GM06990 (cell line): ENCODE measurements around the gene CELSR3.

ENCODE experiments used
- DNase-seq: peaks from one replicate; pipeline ENCODE4 v3.0.0-alpha.2; 2011; ENCODE audit not compliant: insufficient read length; ENCODE audit errors: extremely low read depth
- H3K27me3 ChIP-seq: replicated peaks from 2 replicates; pipeline ENCODE4 v1.6.0; 2011; ENCODE audit warnings: low read length; ENCODE audit not compliant: control insufficient read depth, insufficient read depth
- H3K36me3 ChIP-seq: 2 replicates; pipeline ENCODE4 v1.5.1; 2011; ENCODE audit warnings: low read length; ENCODE audit not compliant: control insufficient read depth, insufficient read depth
- H3K4me3 ChIP-seq: replicated peaks from 2 replicates; pipeline ENCODE4 v1.5.1; 2011; ENCODE audit warnings: low read depth, mild to moderate bottlenecking, control low read depth, low read length
- TF ChIP-seq, protein P1 (sequence below): IDR thresholded peaks from 2 replicates; pipeline ENCODE4 v1.5.1; 2011; ENCODE audit warnings: low read length, control low read depth, mild to moderate bottlenecking, inconsistent platforms; ENCODE audit not compliant: insufficient read depth, poor library complexity, severe bottlenecking

CELSR3 gene

GRCh38 chr3:48612309-48612708 lies 50.4 kb downstream of the CELSR3 start:
- Histone ChIP-seq H3K27me3 (no peaks in the 10 kb centered on the region), H3K36me3 (no peaks in the 10 kb centered on the region; the same call in 1 of the 2 replicates), H3K4me3 (no peak overlapping the region)
- DNase-seq: no peak
- TF ChIP-seq, protein P1, sequence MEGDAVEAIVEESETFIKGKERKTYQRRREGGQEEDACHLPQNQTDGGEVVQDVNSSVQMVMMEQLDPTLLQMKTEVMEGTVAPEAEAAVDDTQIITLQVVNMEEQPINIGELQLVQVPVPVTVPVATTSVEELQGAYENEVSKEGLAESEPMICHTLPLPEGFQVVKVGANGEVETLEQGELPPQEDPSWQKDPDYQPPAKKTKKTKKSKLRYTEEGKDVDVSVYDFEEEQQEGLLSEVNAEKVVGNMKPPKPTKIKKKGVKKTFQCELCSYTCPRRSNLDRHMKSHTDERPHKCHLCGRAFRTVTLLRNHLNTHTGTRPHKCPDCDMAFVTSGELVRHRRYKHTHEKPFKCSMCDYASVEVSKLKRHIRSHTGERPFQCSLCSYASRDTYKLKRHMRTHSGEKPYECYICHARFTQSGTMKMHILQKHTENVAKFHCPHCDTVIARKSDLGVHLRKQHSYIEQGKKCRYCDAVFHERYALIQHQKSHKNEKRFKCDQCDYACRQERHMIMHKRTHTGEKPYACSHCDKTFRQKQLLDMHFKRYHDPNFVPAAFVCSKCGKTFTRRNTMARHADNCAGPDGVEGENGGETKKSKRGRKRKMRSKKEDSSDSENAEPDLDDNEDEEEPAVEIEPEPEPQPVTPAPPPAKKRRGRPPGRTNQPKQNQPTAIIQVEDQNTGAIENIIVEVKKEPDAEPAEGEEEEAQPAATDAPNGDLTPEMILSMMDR: no peak

GRCh38 chr3:48609088-48610005 lies 53.3 kb downstream of the CELSR3 start, which contains the start of gene UQCRC1:
UQCRC1 (minus strand) TSS chr3:48609646; CDS start chr3:48609620, 26 bp downstream.
- H3K27me3 ChIP-seq: no peaks in the 10 kb centered on the region
- DNase-seq: peak; percentile 97
- TF ChIP-seq, protein P1: peak; percentile 70

GRCh38 chr3:48607519-48607918 lies 55.2 kb downstream of the CELSR3 start:
- H3K36me3 ChIP-seq: peaks cover 30% of the 10 kb centered on the region
- no peak overlapping the region for H3K4me3 ChIP-seq
- no peaks in the 10 kb centered on the region for H3K27me3 ChIP-seq
- TF ChIP-seq, protein P1: no peak
- no peak for DNase-seq

More at GRCh38 chr3:48609088-48610005, 53.3 kb downstream of the CELSR3 start, which contains the start of gene UQCRC1:
- Histone ChIP-seq H3K4me3 (peak within 1 kb of the TSS; percentile 83), H3K36me3 (peaks cover 15% of the 10 kb centered on the region)

DNA sequence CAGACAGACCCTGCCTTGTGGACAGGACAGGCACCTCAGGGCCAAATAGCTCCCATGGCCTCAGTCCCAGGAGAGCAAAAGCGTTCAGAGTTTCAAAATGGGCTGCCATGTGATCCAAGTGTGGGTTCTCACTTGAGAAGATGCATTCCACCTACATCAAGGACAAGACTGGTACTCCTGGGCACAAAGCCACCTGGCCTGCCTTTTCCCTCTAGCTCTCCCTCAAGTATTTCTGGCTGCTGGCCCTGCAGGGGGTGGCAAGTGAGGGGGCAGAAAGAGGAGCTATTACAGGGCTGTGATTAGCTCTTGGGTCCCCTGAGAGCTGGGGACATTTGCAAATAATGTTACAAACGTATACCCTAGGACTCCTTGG lies 61.1 kb downstream of the CELSR3 start:
- DNase-seq: no peak
- H3K4me3 ChIP-seq: no peak overlapping the region
- no peaks in the 10 kb centered on the region for H3K27me3 ChIP-seq
- TF ChIP-seq, protein P1: no peak
- peaks cover 60% of the 10 kb centered on the region for H3K36me3 ChIP-seq

DNA sequence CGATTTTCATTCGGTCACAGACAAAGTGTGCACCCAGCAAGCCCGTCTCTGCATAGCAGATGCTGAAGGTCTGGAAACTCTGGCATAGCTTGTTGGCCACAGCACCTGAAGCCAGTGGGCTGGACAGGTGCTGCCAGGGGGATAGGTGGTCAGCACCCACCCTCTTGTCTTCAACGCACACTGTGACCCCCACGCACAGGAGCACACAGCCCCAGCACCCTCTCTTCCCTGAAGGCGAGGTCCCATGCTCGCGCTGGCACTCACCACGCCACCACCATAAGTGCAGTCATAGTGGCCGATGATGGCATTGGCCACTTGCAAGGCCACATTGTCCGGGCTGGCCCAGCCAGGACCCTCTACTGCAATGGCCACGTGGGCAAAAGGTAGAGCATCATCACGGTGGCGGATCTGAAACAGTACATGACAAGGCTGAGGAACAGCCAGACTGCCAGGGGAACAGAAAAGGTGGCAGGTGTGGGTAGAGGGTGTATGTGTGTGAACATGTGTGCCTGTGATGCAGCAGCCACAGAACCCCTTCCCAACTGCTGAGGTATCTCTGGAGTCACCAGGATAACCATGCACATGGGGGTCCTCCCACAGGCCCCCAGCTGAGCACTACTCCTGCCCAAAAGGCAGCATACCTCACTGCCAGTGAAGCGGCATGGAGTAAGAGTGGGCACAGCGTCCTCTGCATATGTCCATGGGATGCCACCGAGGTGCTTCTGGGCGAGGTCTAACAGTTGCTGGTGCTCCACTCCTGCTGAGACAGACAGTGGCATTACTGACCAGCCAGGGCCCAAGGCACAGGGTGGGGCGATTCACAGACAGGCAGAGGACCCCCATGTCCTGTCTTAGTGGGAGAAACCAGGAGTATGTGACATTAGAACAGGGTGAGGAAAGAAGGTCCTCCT lies 61.7 kb downstream of the CELSR3 start:
- H3K36me3 ChIP-seq: peaks cover 60% of the 10 kb centered on the region

More for the DNA sequence above, 61.7 kb downstream of the CELSR3 start:
- Histone ChIP-seq H3K4me3 (no peak overlapping the region), H3K27me3 (no peaks in the 10 kb centered on the region)
- DNase-seq: no peak
- TF ChIP-seq, protein P1: no peak
